Measurements from ENCODE around the gene CES3.

- TF ChIP-seq CTCF (IDR thresholded peaks at IDR 0.05): no peak
- TF ChIP-seq POLR2A (IDR thresholded peaks at IDR 0.05): no peak
Measured at GRCh38 chr16:66933776-66934137, 27.3 kb upstream of the CES3 start.
